ENCODE results near the gene DRP2.

DRP2 gene

DNA sequence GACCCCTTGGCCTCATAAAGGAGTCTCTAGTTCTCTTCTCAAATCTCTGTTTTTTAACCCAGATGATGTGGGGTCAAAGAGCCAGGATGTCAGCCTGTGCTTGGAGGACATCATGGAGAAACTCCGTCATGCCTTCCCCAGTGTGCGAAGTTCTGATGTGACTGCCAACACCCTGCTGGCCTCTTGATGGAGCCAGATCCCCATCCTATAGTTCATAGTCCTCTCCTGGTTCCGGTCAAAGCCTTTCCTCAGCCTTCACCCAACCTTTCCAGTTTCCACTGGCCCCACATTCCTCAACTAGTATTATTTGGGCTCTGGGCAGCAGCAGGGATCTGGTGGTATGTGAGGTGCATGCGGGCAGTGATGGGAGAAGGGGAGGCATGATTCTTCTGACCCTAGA is 40.8 kb downstream of the DRP2 start:
- H3K79me2 ChIP-seq (ENCODE audit: insufficient read depth, low read depth): no peaks in the 10 kb centered on the region
- TF ChIP-seq, protein P1, sequence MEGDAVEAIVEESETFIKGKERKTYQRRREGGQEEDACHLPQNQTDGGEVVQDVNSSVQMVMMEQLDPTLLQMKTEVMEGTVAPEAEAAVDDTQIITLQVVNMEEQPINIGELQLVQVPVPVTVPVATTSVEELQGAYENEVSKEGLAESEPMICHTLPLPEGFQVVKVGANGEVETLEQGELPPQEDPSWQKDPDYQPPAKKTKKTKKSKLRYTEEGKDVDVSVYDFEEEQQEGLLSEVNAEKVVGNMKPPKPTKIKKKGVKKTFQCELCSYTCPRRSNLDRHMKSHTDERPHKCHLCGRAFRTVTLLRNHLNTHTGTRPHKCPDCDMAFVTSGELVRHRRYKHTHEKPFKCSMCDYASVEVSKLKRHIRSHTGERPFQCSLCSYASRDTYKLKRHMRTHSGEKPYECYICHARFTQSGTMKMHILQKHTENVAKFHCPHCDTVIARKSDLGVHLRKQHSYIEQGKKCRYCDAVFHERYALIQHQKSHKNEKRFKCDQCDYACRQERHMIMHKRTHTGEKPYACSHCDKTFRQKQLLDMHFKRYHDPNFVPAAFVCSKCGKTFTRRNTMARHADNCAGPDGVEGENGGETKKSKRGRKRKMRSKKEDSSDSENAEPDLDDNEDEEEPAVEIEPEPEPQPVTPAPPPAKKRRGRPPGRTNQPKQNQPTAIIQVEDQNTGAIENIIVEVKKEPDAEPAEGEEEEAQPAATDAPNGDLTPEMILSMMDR (conservative IDR thresholded peaks at IDR 0.05; ENCODE audit: low read depth, low read length): no peak
- H3K4me2 ChIP-seq: no peak overlapping the region
- no peaks in the 10 kb centered on the region for H4K20me1 ChIP-seq (ENCODE audit: insufficient read depth)
- H3K4me3 ChIP-seq (IDR thresholded peaks at IDR 0.05; ENCODE audit: insufficient read depth, low read depth, low read length): no peak overlapping the region
- H3K4me1 ChIP-seq (ENCODE audit: low read depth, poor library complexity, severe bottlenecking): no peaks in the 10 kb centered on the region
- H3K9ac ChIP-seq: no peak overlapping the region
- H3K27ac ChIP-seq: no peak overlapping the region
- no peak overlapping the region for H2AFZ ChIP-seq (ENCODE audit: low read depth)
- no peaks in the 10 kb centered on the region for H3K36me3 ChIP-seq (ENCODE audit: insufficient read depth)
- no peaks in the 10 kb centered on the region for H3K27me3 ChIP-seq (ENCODE audit: insufficient read depth, low read depth)

DNA sequence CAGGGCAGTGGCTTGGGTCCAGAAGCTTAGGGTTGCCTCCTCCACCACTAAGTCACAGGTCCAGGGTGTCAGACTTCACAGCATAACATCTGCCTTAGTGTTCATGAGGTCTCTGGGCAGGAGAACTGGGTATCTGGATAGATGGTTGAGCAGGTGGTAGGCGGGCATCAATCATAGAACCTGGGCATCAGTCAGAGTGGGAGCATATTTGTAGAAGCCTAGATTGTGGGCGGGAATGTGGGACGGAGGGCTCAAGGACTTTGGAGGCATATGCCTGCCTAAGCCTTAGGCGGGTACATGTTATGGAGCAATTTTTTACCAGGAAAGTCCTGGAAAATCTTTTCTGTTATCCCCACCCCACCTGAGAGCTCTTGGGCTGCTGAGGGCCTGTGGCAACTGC is 43.0 kb downstream of the DRP2 start:
- Histone ChIP-seq H3K4me3 (IDR thresholded peaks at IDR 0.05; ENCODE audit: insufficient read depth, low read depth, low read length) (no peak overlapping the region), H2AFZ (ENCODE audit: low read depth) (no peak overlapping the region), H3K4me2 (no peak overlapping the region), H3K9ac (no peak overlapping the region), H3K4me1 (ENCODE audit: low read depth, poor library complexity, severe bottlenecking) (no peaks in the 10 kb centered on the region), H3K27me3 (ENCODE audit: insufficient read depth, low read depth) (no peaks in the 10 kb centered on the region), H3K36me3 (ENCODE audit: insufficient read depth) (no peaks in the 10 kb centered on the region), H3K79me2 (ENCODE audit: insufficient read depth, low read depth) (no peaks in the 10 kb centered on the region), H3K27ac (no peak overlapping the region), H4K20me1 (ENCODE audit: insufficient read depth) (no peaks in the 10 kb centered on the region)
- TF ChIP-seq, protein P1 (conservative IDR thresholded peaks at IDR 0.05; ENCODE audit: low read depth, low read length): no peak

DNA sequence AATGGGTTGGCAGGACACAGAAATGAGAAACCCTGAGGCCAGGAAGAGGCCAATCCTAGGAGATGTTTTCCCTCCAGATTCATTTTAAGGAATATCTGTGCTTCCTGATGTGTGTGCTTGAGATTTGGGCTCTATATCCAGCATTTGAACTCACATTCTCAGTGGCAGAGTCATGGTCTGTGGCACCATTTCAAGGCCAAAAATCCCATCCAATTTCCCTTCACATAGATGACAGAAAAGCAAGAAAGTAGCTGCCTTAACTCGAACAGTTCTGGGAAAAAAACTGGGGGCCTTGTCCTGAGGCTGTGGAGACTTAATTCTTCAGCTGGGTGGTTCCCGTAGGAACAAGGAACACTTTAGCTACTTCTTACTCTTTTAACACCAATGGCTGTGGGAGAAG is 44.2 kb downstream of the DRP2 start:
- Histone ChIP-seq H3K4me2 (no peak overlapping the region), H4K20me1 (ENCODE audit: insufficient read depth) (no peaks in the 10 kb centered on the region), H3K4me3 (IDR thresholded peaks at IDR 0.05; ENCODE audit: insufficient read depth, low read depth, low read length) (no peak overlapping the region), H3K27ac (no peak overlapping the region), H3K4me1 (ENCODE audit: low read depth, poor library complexity, severe bottlenecking) (no peaks in the 10 kb centered on the region), H2AFZ (ENCODE audit: low read depth) (no peak overlapping the region), H3K79me2 (ENCODE audit: insufficient read depth, low read depth) (no peaks in the 10 kb centered on the region), H3K9ac (no peak overlapping the region), H3K27me3 (ENCODE audit: insufficient read depth, low read depth) (no peaks in the 10 kb centered on the region), H3K36me3 (ENCODE audit: insufficient read depth) (no peaks in the 10 kb centered on the region)
- TF ChIP-seq, protein P1 (conservative IDR thresholded peaks at IDR 0.05; ENCODE audit: low read depth, low read length): no peak

DNA sequence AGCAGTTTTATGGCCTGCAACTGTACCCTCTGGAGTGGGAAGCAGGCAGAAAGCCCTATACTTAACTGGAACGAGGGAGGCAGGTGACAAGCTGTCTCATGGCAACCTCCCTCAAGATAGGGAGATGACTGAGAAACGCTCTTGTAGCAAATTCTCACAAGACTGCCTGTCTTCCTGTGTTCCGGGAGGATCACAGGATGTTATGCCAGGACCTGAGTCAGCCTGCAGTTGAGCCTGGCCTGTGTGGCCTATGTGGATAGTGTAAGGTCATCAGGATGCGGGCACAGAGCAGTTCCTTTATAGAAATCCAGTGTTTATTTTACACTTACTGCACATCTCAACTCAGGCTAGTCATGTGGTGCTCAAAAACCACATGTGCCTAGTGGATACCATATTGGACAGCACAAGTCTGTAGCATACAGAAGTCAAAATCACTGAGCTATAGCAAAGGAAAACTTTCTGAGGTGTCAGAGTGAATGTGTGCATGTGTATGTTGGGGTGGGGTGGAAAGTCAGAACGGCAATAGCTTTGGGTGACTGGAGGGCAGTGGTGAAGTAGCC is 46.4 kb downstream of the DRP2 start:
- Histone ChIP-seq H3K4me3 (IDR thresholded peaks at IDR 0.05; ENCODE audit: insufficient read depth, low read depth, low read length) (no peak overlapping the region), H3K4me1 (ENCODE audit: low read depth, poor library complexity, severe bottlenecking) (no peaks in the 10 kb centered on the region), H3K27ac (no peak overlapping the region), H2AFZ (ENCODE audit: low read depth) (no peak overlapping the region), H3K4me2 (no peak overlapping the region), H3K9ac (no peak overlapping the region), H4K20me1 (ENCODE audit: insufficient read depth) (no peaks in the 10 kb centered on the region), H3K27me3 (ENCODE audit: insufficient read depth, low read depth) (no peaks in the 10 kb centered on the region), H3K36me3 (ENCODE audit: insufficient read depth) (no peaks in the 10 kb centered on the region), H3K79me2 (ENCODE audit: insufficient read depth, low read depth) (no peaks in the 10 kb centered on the region)
- TF ChIP-seq, protein P1 (conservative IDR thresholded peaks at IDR 0.05; ENCODE audit: low read depth, low read length): no peak
